ENCODE measurements around the gene SIX3. TPM values are rescaled to one million over a fixed set of nuclear protein-coding genes. Genes with fewer than 3 reads are reported as not detected.

The SIX3 gene
- total RNA-seq, 2 donors from 2014 or later = 1.9 to 5.7 TPM

DNA sequence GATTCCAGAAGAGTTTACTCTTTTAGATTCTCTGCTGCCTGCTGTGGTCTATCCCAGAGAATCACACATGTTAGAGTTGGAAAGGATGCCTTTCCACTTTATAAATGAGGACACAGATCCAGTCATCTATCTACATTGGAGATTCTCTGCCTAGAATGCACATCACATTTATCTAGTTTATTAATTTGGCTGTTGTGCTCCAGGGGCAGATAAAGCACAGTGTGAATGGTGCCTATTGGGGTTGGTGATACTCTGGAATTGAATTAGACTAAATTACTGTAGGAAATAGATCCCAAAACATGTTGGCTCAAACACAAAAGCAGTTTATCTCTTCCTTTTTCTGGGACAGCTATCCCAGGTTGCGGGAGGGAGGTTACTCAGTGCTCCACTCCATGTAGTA is 52.9 kb downstream of the SIX3 start:
- Mint-ChIP-seq H3K4me1 (no peaks in the 10 kb centered on the region), H3K27ac (no peak overlapping the region), H3K9me3 (peaks cover 6% of the 10 kb centered on the region), H3K36me3 (ENCODE audit: low read depth) (no peaks in the 10 kb centered on the region), H3K4me3 (no peak overlapping the region), H3K27me3 (ENCODE audit: insufficient read depth) (peaks cover 92% of the 10 kb centered on the region)
- no peak overlapping the region for H3K27ac ChIP-seq (ENCODE audit: low read depth, low read length)
- H3K9ac ChIP-seq (ENCODE audit: extremely low read depth, low read length, poor library complexity, severe bottlenecking) = no peak overlapping the region
- peaks cover 86% of the 10 kb centered on the region for H3K27me3 ChIP-seq (ENCODE audit: control insufficient read depth, insufficient read depth, low read length, poor library complexity, severe bottlenecking)
- TF ChIP-seq, protein P1, sequence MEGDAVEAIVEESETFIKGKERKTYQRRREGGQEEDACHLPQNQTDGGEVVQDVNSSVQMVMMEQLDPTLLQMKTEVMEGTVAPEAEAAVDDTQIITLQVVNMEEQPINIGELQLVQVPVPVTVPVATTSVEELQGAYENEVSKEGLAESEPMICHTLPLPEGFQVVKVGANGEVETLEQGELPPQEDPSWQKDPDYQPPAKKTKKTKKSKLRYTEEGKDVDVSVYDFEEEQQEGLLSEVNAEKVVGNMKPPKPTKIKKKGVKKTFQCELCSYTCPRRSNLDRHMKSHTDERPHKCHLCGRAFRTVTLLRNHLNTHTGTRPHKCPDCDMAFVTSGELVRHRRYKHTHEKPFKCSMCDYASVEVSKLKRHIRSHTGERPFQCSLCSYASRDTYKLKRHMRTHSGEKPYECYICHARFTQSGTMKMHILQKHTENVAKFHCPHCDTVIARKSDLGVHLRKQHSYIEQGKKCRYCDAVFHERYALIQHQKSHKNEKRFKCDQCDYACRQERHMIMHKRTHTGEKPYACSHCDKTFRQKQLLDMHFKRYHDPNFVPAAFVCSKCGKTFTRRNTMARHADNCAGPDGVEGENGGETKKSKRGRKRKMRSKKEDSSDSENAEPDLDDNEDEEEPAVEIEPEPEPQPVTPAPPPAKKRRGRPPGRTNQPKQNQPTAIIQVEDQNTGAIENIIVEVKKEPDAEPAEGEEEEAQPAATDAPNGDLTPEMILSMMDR (conservative IDR thresholded peaks at IDR 0.05) = no peak
- H3K4me1 ChIP-seq (ENCODE audit: control insufficient read depth, insufficient read depth, low read length) = no peaks in the 10 kb centered on the region
- H3K36me3 ChIP-seq (ENCODE audit: control insufficient read depth, insufficient read depth, low read length) = no peaks in the 10 kb centered on the region
- DNase-seq = no peak
- no peak overlapping the region for H3K4me3 ChIP-seq (ENCODE audit: low read length)
- WGBS, 2 experiments (ENCODE audit: insufficient coverage in 1 of 2, insufficient read length in 1 of 2) = 90% methylated on average over 1 of the region's 1 CpG; no CpG with 5 or more reads in 1 of the 2 experiments
- H3K9me3 ChIP-seq (ENCODE audit: control insufficient read depth, low read length) = peaks cover 4% of the 10 kb centered on the region

Other genes starting within 250 kb of the SIX3 start
- gene SIX2, start 67.8 kb downstream of the SIX3 start, total RNA-seq = not detected

Measured in endodermal cell (in vitro differentiated cells).